ENCODE results near the gene KIF17.

The KIF17 gene

DNA sequence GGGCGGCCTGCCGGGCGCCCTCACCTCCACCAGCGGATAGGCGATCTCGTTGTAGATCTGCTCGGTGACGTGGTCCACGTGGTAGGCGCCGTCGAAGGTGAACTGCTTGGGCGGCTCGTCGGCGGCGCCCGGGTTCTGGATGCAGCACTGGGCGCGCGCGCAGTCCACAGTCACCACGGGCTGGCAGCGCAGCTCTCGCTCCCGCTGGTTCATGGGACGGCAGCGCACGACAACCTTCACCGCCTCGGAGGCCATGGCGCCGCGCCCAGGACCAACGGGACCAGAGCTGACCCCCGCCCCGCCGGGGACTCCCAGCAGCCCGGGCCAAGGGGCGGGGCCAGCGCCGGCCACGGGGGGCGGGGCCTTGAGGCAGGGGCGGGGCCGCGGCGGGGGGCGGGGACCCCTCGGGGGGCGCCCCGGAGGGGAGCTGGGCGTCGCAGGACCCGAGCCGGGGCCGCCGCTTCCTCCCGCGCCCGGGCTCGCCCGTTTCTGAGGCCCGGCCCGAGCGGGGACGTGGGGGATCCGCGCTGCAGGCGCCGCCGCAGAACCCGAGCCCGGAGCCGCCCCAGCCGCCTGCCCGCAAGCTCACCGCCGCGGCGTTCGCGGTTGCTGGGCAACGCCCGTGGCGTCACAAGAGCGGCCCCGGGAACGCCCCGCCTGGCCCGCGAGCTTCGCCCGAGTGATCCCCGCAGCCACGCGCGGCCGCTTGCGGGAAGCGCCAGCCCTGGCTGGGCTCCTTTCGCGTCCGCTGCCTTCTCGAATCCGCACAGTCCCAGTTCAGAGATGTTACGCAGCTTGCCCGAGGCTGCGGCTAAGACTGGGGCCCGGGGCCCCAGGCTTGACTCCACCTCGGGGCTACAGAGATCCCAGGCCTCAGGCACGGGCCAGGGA lies at the start of gene KIF17:
KIF17 (minus strand) TSS at position 556 of the 891 bp plus-strand sequence; CDS start at position 255, 301 bp downstream.
- no peak for DNase-seq

DNA sequence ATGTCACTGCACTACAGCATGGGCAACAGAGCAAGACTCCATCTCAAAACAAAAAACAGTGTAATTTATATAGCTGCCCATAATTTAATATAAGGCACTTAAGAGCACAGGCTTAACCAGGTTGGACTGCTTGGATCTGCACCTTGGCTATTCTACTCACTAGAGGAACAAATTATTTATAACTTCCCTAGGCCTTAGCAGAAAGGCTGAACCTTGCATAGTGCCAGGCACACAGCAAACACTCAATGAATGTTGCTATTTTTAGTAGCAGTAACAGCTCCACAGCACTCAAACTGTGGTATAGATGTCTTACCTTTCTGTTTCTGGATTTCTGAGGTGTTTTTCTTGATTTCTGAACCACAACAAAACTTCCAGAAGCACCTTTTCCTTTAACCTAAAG lies 49.5 kb upstream of the KIF17 start:
- no peak for DNase-seq

DNA sequence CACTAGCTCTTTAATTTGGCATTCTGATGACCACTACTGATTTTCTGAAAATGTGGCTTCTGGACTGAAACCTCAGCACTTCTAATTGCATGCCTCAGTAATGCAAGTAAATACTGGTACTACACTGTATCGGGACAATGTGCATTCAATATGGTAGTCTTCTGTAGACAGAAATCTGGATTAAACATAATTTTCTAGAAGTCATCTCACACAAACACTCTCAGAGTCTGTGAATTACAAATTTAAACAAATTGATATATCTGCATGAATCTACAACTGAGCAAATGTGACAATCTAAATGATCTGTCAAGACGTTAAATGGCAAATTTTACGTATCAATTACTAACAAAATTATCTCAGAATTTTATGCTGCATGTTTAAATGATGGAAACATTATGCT lies 45.6 kb upstream of the KIF17 start:
- no peak for DNase-seq

GRCh38 chr1:20760322-20760721 lies 42.5 kb upstream of the KIF17 start:
- DNase-seq: no peak

- no peak for DNase-seq
Observed at GRCh38 chr1:20753589-20753988, 35.8 kb upstream of the KIF17 start.

GRCh38 chr1:20751462-20751990 lies 33.7 kb upstream of the KIF17 start:
- DNase-seq: no peak

DNA sequence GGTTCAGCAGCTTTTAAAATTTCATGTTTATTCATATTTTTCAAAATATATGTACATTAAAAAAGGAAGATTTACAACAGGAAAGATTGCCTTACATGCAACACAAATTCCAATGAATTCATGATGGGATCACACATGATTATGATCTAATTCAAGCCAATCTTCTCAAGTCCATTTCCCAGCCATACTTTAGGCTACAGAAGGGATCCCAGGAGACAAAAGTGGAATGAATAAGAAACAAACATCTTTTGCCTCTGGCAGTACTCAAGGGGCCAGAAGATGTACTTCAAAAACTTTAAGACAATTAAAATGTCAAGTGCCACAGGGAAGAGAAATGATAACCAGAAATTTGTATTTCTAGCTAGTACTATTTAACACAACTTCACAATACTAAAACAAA lies 24.9 kb upstream of the KIF17 start:
- no peak for DNase-seq

- no peak for DNase-seq
Observed at GRCh38 chr1:20740781-20741180, 23.0 kb upstream of the KIF17 start.

- no peak for DNase-seq
Observed at GRCh38 chr1:20739225-20739624, 21.4 kb upstream of the KIF17 start.

- no peak for DNase-seq
Observed at GRCh38 chr1:20735581-20736111, 17.8 kb upstream of the KIF17 start.

- no peak for DNase-seq
Observed at GRCh38 chr1:20733360-20733975, 15.7 kb upstream of the KIF17 start.

DNA sequence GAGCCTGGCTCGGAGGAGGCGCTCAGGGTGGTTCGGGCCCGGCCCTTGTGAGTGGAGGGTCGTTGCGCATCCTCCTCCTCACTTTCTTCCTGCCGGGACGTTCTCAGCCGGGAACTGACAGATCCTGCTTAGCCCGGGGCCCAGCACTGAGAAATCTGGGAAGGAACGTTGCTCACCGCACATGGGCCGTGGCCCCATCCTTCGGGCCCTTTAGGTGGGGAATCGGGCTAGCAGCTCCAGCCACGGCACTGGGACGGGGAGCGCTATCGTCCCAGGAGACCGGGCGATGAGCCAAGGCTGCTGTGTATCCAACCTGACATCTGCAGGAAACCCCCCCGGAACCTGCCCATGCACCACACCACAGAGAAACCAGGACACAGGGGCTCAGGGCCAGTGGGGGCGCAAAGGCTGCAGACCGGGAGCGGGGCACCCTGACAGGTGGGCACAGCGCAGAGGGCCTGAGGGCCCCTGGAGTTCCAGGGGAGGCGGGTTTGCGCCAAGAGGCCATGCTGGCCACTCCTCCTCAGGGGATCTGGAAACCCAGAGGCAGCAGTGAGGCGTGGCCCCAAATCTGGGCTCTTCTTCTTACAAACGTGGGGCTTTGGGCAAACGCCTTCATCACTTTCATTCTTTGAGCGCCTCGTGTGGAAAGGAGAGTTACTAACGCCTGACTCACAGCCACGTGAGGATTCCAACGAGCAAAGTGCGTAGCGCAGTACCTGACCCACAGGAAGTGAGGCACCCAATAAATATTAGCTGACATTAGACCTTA lies 15.0 kb upstream of the KIF17 start, which contains the start of gene SH2D5:
SH2D5 (minus strand) TSS at position 116 of the 772 bp plus-strand sequence. CDS start 4,659 bp downstream, outside the sequence.
- DNase-seq: no peak

- no peak for DNase-seq
Observed at GRCh38 chr1:20732071-20732587, 14.3 kb upstream of the KIF17 start.

DNA sequence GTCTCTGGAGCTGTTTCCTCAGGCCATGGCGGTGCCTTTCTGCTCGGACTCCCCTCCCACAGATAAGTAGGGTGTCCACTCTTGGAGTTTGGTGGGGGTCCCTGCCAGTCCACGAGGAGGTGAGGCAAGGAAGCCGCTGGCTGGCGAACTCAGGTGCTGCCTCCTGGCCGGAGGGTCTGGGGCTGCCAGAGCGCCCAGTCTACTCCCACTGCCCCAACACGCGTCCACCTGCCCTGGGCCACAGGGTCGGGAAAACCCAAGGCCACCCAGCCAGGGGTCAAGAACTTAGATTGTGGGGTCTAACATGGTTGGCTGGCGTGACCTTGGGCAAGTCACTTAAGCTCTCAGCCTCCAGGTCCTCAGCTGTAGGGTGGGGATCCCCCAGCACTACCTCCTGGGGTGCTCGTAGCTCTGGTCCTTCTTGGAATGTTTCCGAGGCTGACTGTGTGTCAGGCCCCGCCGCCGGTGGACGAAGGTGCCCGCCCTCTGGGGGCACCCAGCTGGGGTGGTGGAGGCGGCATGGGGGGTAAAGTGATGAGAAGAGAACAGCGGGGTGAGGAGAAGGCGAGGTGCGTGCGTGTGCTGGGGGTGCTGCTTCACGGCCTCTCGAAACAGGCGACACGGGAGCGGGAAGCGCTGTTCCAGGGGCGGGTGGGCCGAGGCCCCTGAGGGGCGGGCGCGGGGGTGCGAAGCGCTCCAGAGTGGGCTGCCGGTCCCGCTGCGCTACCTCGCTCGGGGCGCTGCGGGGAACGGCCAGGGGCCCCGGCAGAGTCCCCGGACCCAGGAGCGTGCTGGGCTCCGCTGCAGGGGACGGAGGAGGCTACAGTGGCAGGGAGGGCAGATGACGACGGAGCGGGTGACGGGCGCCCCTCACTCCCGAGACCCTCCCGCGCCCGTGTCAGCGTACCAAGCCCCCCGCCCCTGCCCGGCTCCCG lies 13.5 kb upstream of the KIF17 start:
- DNase-seq: no peak

DNA sequence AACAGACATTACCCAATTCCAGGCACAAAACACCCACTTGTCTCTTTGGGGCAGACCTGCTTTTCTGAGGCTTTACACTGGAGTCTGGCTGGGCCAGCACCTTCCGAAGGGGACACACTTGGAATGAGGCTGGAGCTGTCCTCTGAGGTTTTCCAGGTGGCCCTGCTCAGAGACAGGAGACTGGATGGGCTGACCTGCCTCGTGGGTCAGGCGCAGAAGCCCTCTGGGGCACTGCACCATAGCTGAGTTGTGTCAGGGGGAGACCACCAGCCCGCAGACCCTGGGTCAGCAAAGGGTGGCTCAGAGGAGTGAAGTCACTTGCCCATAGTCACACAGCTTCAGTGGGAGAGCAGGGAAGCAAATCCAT lies 12.9 kb upstream of the KIF17 start:
- DNase-seq: no peak

- DNase-seq: no peak
Observed at GRCh38 chr1:20729990-20730689, 12.3 kb upstream of the KIF17 start.

DNA sequence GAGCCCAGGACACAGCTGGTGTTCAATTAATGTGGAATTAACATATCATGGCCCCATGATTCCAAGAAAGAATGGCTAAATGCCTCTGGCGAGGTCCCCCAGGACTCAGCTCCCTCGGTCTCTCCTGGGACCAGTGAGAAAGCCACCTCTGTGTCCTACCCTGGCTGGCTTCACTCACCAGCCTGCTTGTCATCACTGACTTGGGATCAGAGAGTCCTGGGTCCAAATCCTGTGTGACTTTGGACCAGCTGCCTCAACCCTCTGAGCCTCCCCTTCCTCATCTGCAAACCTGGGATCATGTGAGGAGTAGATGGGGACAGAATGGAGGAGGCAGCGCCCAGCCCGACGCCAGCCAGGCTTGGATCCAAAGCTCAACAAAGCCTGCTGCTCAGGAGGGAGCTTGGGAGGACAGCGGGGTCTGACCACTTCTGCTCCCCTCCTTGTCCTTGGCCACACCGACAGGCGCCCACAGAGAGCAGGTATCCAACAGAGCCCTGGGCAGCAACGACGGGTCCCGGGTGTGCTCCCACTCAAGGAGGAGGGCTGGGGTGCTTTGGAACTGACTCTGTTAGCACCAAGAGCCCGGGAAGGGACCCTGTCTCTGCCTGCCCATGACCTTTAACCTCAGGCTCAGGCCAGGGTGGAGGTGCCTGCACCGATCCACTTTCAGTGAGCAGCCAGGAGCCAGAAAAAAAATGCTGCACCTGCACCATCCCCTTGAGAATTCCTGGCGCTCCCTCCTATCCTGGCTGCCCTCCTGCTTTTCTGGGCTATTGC lies 11.5 kb upstream of the KIF17 start:
- no peak for DNase-seq

GRCh38 chr1:20728371-20729154 lies 10.8 kb upstream of the KIF17 start:
- no peak for DNase-seq

- no peak for DNase-seq
Observed at GRCh38 chr1:20727746-20728316, 10.0 kb upstream of the KIF17 start.

Measured in NCI-H2081 treated with DMSO at 0.1 percent for 48 hours (cell line).